NCI-H187 (cell line): Measurements from ENCODE around the gene TJP2.

Experiments used
- DNase-seq, 2 experiments: peaks; one replicate each; lab custom pipeline; 2025; lab: John Stamatoyannopoulos, UW

TJP2 gene

GRCh38 chr9:69191231-69191630 lies 17.2 kb downstream of the TJP2 start:
- no peak for DNase-seq

- DNase-seq = no peak
Measured at GRCh38 chr9:69192214-69192613, 18.1 kb downstream of the TJP2 start.

GRCh38 chr9:69193685-69194032 lies 19.6 kb downstream of the TJP2 start:
- no peak for DNase-seq

GRCh38 chr9:69194702-69195418 lies 20.8 kb downstream of the TJP2 start:
- DNase-seq = no peak

GRCh38 chr9:69195668-69196067 lies 21.6 kb downstream of the TJP2 start:
- no peak for DNase-seq

DNA sequence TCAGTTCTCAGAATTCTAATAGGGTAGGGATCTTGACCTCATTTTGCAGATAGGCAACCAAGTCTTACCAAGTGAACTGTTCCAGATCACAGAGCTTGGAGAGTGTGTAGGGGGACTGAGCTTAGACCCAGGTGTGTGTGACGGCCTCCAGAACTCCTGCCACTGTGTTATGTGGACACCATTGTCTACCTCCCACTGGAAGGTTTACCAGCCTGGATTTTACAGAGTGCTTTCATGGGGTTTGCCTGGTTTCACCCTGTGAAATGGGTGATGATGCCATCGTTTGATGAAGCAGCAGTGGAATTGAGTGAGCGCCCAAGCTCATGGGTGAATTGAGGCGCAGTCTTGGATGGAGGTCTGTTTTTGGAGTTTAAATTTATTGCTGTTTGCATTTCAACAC lies 23.6 kb downstream of the TJP2 start:
- DNase-seq = no peak

DNA sequence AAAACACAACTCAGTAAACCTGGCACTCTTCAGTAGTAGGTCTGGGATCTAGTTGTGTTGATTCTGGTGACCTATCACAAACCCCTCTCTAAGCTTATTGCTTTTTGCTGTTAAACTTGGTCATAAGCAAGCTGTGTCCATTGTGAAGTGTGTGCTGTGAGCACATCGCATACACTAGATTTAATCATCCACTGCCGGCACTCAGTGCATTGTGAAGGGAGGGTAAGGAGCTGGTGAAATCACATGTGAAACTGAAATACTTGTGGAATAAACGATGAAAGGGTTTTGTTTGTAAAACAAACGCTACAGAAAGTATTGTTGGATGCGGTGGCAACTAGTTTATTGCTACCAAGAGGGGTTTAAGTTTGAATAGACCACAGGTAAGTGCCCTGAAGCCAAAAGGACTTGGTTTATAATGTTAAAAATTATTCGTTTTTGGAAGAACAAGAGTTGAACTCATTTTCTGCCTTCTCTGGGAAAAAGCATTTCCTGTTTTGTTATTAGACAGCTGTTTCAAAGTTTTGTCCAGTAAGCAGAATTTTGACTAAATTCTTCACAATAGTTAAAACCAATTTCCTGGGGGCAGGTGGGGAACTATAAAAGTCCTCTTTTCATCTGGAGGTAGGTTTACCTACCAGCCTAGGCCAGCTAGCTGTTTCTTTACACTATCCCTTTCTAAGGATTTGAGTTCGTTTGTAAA lies 24.6 kb downstream of the TJP2 start:
- DNase-seq = no peak

DNA sequence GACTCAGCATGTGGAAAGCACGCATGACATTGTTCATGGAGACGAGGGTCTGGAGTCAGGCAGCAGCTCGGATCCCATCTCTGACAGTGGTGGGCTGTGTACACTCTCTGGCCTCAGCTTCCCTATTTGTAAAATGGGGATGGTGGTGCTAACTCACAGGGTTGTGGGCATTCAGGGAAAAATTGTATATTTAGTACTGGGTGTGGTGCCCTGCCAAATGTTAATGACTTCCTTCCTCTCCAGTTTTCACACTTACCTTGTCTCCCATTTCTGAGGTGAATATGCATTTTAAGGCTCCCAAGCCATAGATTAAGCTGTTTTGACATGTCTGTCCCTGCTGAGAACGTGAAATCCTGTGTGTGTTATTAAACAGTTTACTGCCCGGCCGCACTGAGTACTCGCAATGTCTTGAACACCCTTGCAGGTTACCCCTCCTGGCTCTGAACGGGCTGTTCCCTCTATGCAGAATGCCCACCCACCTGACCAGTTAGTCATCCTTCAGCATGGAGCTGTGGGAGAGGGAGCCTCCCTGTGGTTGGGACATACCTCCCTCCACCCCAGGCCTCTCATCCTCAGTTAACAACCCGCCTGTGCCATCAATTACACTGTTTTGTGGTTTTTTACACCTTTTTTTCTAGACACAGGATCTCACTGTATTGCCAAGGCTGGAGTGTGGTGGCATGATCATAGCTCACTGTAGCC lies 25.8 kb downstream of the TJP2 start:
- no peak for DNase-seq

GRCh38 chr9:69202556-69202955 lies 28.5 kb downstream of the TJP2 start:
- no peak for DNase-seq

DNA sequence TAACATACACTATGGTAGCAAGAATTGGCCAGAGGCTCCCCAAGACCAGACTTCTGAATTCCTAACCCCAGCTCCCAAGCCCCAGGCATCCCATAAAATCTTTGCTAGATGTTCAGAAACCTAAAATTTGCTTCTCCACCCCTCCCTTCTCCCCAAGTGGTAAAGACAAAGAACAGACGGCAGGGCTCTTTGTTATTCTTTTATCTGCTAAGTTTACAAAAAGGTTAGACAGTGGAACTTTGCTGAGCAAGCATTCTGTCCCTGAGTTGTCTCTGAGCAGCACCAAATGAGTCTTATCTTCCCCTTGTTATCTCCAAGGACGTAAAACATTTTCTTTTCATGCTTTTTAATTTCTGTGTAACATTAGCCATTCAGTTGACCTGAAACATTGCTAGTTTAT lies 30.2 kb downstream of the TJP2 start:
- DNase-seq = no peak

- DNase-seq = no peak
Measured at GRCh38 chr9:69204849-69205248, 30.8 kb downstream of the TJP2 start.

- DNase-seq = no peak
Measured at GRCh38 chr9:69206047-69206446, 32.0 kb downstream of the TJP2 start.

DNA sequence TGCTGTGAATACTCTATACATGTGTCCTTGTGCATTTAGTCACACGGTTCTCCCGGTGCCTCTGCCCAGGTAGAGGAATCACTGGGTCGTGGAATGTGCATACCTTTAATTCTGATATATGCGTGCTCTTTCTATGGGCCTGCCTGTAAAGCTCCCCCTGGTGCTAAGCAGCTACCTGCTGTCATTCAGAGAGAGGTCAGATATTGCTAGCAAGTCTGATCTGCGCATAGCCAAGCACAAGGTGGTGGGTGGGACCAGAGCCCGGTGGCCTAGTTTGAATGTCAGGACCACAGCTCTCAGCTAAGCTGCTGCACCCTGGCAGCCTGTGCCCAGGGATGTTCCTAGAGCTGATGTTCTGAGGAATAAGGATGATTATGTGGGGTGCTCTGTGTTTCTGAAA lies 33.4 kb downstream of the TJP2 start:
- no peak for DNase-seq

DNA sequence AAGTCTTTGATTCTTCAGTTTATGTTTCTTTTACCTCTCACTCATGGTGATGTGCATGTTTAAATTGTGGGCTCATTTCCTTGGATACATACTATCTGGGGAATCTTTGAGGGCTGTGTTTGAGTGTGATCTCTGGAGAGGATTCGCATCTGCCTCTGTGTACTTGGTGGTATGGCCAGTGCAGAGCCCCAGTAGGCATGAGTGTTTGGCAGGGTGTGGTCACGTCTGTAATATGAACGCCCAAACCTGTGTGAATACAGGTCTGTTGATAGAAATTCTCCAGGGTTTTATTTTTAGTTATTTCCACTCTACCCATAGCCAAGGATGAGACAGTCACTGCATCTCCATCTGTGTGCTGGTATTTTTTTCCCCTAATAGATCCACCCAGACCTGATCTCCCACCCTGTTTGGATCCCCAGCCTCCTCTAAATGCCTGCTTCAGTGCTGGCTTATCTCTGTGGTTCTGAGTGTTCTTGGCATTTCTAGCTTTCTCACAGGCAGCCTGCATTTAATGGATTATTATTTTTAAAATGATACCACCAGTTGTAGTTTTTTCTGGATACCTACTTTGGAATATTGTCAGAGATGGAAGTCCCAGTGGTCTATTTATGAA lies 37.5 kb downstream of the TJP2 start:
- no peak for DNase-seq

GRCh38 chr9:69213647-69214046 lies 39.6 kb downstream of the TJP2 start:
- no peak for DNase-seq

- DNase-seq = no peak
Measured at GRCh38 chr9:69214939-69215338, 40.9 kb downstream of the TJP2 start.

DNA sequence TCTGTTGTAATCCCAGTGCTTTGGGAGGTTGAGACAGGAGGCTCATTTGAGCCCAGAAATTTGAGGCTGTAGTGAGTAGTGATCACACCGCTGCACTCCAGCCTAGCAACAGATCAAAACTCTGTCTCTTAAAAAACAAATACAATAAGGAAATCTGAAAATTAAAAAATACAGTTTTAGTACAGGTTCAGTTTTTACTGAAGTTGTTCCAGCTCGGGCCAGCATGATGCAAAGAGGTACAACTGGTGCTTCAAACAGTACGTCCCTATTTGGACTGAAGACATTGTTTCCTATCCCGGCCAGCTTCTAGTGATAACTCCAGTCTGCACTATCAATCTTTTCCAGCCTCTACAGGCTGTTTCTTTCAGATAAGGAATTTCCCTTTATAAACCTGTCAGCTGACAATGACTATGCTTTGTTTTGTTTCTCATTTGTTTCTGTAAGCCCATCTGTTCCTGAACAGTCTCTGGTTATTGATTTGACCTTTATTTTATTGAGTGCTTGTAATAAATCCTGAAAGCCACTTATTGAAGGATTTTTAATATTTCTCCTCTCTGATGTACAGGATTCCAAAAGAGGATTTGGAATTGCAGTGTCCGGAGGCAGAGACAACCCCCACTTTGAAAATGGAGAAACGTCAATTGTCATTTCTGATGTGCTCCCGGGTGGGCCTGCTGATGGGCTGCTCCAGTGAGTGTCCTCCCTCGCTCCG lies 41.9 kb downstream of the TJP2 start:
- DNase-seq = no peak

DNA sequence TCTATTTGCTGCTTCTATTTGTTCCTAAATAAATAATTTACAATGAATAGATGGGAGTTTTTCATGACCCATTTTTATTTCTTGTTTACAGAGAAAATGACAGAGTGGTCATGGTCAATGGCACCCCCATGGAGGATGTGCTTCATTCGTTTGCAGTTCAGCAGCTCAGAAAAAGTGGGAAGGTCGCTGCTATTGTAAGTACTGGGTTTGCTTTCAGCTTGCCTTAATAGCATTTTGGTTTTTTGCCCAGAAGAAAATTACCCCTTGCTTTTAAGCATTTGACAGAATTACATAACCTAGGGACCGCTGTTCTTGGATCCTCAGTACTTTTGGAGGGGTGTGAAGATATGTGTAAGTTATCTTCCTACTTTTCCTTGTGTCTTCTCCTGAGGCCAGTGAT lies 44.1 kb downstream of the TJP2 start:
- DNase-seq = no peak

- no peak for DNase-seq
Measured at GRCh38 chr9:69221036-69221435, 47.0 kb downstream of the TJP2 start.

GRCh38 chr9:69222970-69223369 lies 48.9 kb downstream of the TJP2 start:
- no peak for DNase-seq

GRCh38 chr9:69223605-69224004 lies 49.5 kb downstream of the TJP2 start:
- DNase-seq = no peak

DNA sequence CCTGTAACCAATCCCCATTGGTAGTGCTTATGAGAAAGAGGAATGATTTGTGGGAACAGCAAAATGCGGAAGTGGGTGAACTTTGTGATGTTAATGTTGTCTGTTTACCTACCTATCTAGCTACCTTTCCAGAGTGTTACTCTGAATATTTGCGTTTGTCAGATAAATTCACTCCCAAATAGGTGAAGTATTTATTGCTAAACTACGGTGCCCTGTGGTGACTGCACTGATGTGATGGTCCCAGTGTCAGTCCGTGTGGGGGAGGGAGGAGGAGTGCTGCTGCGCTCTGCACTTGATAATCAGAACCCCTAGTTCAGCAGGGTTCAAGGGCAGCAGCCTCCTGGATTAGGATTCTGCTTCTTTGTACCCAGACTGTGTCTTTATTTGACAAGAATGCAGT lies 55.3 kb downstream of the TJP2 start:
- DNase-seq = no peak
